ENCODE results near the gene CLCN5. TPM values are rescaled to one million over a fixed set of nuclear protein-coding genes. Genes with fewer than 3 reads are reported as not detected.
A peak's percentile ranks its signal among the peaks of the same experiment; 100 is the strongest.

Gene CLCN5
- total RNA-seq, 1 donor from 2014 or later: 2.3 TPM

DNA sequence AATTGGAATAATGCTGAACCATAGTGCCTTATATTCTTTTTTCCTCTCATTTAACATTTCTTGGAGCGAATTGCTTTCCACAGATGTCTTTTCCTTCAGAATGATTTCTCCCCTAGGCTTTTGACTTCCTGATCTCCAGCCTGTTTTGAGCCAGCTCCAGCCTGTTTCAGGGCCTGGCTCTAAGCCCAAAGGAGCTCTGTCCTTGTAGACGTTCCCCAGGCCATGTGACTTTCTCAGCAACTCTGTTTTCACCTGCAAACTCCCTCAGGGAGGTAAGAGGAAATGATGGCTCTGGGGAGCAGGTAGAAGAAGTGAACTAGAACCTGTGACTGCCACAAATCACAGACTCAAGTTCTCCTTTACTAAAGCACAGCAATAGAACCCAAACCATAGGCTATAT lies 189.3 kb downstream of the CLCN5 start:
- intact Hi-C loops (cut with micrococcal nuclease): no loop called here
- DNase-seq: no peak
- ATAC-seq: no peak

DNA sequence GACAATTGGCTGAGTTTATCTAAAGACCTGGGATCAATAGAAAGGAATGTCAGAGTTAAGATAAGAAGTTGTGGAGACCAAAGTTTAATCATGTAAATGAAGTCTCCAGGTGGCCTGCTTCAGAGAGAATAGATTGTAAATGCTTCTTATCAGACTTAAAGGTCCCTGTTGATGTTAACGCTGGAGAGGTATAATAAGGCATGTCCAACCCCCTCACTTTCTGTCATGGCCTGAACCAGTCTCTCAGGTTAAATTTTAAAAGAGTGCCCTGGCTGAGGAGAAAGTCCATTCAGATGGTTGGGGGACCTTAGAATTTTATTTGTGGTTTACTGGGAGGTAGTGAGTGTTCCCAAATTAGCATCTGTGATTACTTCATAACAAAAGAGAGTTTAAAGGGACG lies 191.7 kb downstream of the CLCN5 start:
- ATAC-seq: no peak
- DNase-seq: no peak
- intact Hi-C loops (cut with micrococcal nuclease): no loop called here

DNA sequence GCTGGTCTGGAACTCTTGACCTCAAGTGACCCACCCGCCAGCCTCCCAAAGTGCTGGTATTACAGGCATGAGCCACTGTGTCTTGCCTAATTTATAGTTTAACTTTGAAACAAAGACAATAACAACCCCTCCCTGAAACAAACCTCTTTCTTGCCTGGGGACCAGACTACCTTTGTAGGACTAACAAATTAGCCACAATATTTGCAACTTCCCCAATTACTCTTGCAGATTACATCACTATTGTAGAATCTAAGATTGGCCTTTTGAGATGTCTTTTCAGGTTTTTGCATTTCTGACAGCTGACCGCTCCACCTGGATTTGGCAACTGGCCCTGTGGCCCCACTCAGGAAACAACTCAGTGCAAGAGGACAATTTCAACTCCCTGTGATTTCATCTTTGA lies 193.6 kb downstream of the CLCN5 start:
- DNase-seq (no peak), ATAC-seq (no peak)
- intact Hi-C loops (cut with micrococcal nuclease): no loop called here

DNA sequence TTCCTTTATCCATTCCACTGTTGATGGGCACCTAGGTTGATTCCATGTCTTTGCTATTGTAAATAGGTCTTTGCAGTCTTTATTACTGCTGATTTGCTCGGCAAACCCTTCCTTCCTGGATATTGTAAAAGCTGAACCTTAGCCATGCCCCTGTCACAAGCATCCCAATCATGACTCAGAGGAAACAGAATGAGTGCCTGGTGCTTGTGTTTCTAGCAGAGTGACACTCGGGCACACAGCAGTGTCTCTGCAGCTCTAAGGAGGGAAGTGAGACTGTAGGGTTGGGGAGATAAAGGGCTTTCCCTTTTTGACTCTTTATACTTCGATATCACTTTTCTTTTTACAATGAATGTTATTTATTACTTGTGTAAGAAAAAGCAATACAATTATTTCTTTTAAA lies 195.1 kb downstream of the CLCN5 start:
- DNase-seq (no peak), ATAC-seq (no peak)
- intact Hi-C loops (cut with micrococcal nuclease): no loop called here

DNA sequence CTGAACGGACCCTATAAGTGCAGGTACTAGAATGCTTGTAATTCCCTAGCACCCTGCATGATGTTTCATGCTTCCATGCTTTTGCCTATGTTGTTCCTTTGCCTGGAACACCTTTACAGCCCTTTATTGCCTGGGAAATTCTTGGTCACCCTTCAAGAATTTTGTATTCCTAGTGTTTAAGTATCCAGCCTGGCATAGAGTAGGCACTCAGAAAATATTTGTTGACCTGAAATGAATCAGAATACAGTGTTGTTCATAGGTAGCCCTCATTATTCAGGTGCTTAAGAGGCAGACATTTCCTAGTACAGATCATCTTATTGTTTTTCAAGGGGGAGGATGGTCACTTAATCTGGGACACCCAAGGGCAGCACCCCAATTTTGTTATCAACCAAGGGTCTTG lies 203.1 kb downstream of the CLCN5 start:
- ATAC-seq (no peak), DNase-seq (no peak)
- intact Hi-C loops (cut with micrococcal nuclease): no loop called here

DNA sequence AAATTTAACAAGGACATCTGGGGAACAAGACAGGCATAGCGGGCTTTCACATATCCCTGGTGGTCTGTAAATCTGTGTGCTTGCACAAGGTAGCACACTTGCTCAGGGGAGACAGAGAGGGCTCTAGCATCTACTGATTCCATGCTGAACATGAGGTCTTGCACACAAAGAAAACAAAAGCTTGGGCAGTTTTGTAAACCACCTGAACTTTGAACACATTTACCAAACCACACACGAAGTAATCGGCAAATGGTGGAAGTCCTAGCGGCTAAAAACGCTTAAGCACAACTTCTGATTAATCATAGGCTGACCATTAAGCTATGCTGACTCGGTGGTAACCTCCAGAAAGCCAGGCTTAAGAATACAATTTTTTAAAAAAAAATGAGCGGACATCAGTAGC lies 225.6 kb downstream of the CLCN5 start:
- ATAC-seq (no peak), DNase-seq (no peak)
- intact Hi-C loops (cut with micrococcal nuclease): no loop called here

Small RNA genes lying within 50 kb of the gene (microRNA-seq; reads per million reads assigned to microRNA genes)
- 53.9 reads per million, percentile 31 among the genes with 10 or more reads in this experiment for gene MIR188 (ENCODE audit: borderline number of aligned reads)
- 199 reads per million, percentile 53 among the genes with 10 or more reads in this experiment for gene MIR362 (ENCODE audit: borderline number of aligned reads)
- gene MIR500A (ENCODE audit: borderline number of aligned reads): 7.8 reads per million
- not detected for gene MIR500B (ENCODE audit: borderline number of aligned reads)
- gene MIR501 (ENCODE audit: borderline number of aligned reads): 19.6 reads per million, percentile 17 among the genes with 10 or more reads in this experiment
- 23.5 reads per million, percentile 20 among the genes with 10 or more reads in this experiment for gene MIR502 (ENCODE audit: borderline number of aligned reads)
- gene MIR532 (ENCODE audit: borderline number of aligned reads): 770 reads per million, percentile 72 among the genes with 10 or more reads in this experiment
- 355 reads per million, percentile 62 among the genes with 10 or more reads in this experiment for gene MIR660 (ENCODE audit: borderline number of aligned reads)

Other genes with a start within 250 kb of the CLCN5 start
- not detected for gene PAGE1, start 226.6 kb upstream of the CLCN5 start, total RNA-seq
- not detected for gene PAGE4, start 93.3 kb upstream of the CLCN5 start, total RNA-seq
- 1.9 TPM for gene USP27X, start 43.1 kb upstream of the CLCN5 start, total RNA-seq

Measured in left ventricle myocardium superior (tissue), 1 donor.